HCT116 (cell line): ENCODE measurements around the gene GRIK4. TPM values are rescaled to one million over a fixed set of nuclear protein-coding genes. Genes with fewer than 3 reads are reported as not detected.

Experiments
- ATAC-seq: fragments of 200-7000 bp; cut with Tn5 transposase; 2 replicates; pipeline ENCODE4 v1.9.1; 2020; ENCODE audit warnings: mild to moderate bottlenecking, moderate library complexity
- BruUV-seq: library from RNA; stranded (reverse); fragments of 400-500 nt; replicated peaks from 2 replicates; lab custom pipeline; 2021; lab: Mats Ljungman, UMichigan
- CTCF ChIA-PET: fragments of 300-600 bp; sonication (Branson Sonifier 250); formaldehyde crosslinking; loops from one replicate; lab custom pipeline; 2021; ENCODE audit warnings: antibody characterized with exemption; lab: Charles Lee
- POLR2A ChIA-PET: fragments of 300-600, 350-600 bp; sonication (Branson Sonifier 250); formaldehyde crosslinking; loops from one replicate; lab custom pipeline; 2021; ENCODE audit warnings: antibody characterized with exemption; lab: Charles Lee
- RAD21 ChIA-PET, 2 experiments: fragments of 300-600 bp; sonication (Branson Sonifier 250); formaldehyde crosslinking; loops; one replicate each; lab custom pipeline; 2023; ENCODE audit warnings: low total read pairs in 2 of 2; ENCODE audit not compliant: uncharacterized antibody in 2 of 2, unreplicated experiment in 2 of 2, low non-redundant PET in 1 of 2; lab: Charles Lee
- DNase-seq: peaks from one replicate; pipeline ENCODE4 v3.0.0-alpha.2; 2010; ENCODE audit warnings: low read depth, low spot score
- H2AFZ ChIP-seq: fragments of 200-600 bp; shearing (Covaris generic), sonication (generic); 2 replicates; pipeline ENCODE4 v1.6.1; 2017; ENCODE audit warnings: low read depth, mixed run types, mixed read lengths, antibody characterized with exemption, low read length; ENCODE audit not compliant: poor library complexity, severe bottlenecking
- H3K27ac ChIP-seq: 2 replicates; pipeline ENCODE4 v1.5.1; 2012; ENCODE audit warnings: low read depth, low read length
- H3K27me3 ChIP-seq: fragments of 200-600 bp; sonication (generic); 2 replicates; pipeline ENCODE4 v1.6.1; 2016; ENCODE audit warnings: mixed run types, low read length, mixed read lengths; ENCODE audit not compliant: insufficient read depth
- H3K36me3 ChIP-seq, 2 experiments: fragments of 200-500 bp in 1 of 2; fragments of 200-600 bp in 1 of 2; sonication (Bioruptor generic) in 1 of 2; sonication (generic) in 1 of 2; 2 replicates each; pipeline versions ENCODE4 v1.5.1 to v1.6.1; 2014 to 2016; ENCODE audit warnings: low read length in 2 of 2, inconsistent platforms in 1 of 2, mixed read lengths in 1 of 2, mixed run types in 1 of 2; ENCODE audit not compliant: insufficient read depth in 2 of 2, control insufficient read depth in 1 of 2
- H3K4me1 ChIP-seq, 2 experiments: fragments of 200-600 bp in 1 of 2; sonication (generic) in 1 of 2; 2 replicates each; pipeline versions ENCODE4 v1.5.1 to v1.6.1; 2012 to 2017; ENCODE audit warnings: low read length in 2 of 2, inconsistent platforms in 1 of 2, mild to moderate bottlenecking in 1 of 2, mixed read lengths in 1 of 2, mixed run types in 1 of 2, moderate library complexity in 1 of 2; ENCODE audit not compliant: insufficient read depth in 2 of 2, control insufficient read depth in 1 of 2
- H3K4me2 ChIP-seq: fragments of 200-600 bp; sonication (generic); 2 replicates; pipeline ENCODE4 v1.6.1; 2017; ENCODE audit warnings: mixed run types, low read length, mixed read lengths
- H3K4me3 ChIP-seq, 2 experiments: fragments of 200-600 bp in 1 of 2; sonication (generic) in 1 of 2; replicated peaks in 1 of 2; 2 replicates each; pipeline ENCODE4 v1.5.1; 2011 to 2016; ENCODE audit warnings: low read length in 2 of 2, control low read depth in 1 of 2, low read depth in 1 of 2, mild to moderate bottlenecking in 1 of 2, mixed read lengths in 1 of 2, mixed run types in 1 of 2
- H3K79me2 ChIP-seq: fragments of 200-600 bp; sonication (generic); 2 replicates; pipeline ENCODE4 v1.6.1; 2017; ENCODE audit warnings: mild to moderate bottlenecking, mixed run types, low read length, moderate library complexity, mixed read lengths; ENCODE audit not compliant: insufficient read depth
- H3K9ac ChIP-seq: fragments of 200-600 bp; sonication (generic); 2 replicates; pipeline ENCODE4 v1.6.1; 2016; ENCODE audit warnings: low read length, mixed read lengths
- H3K9me2 ChIP-seq: fragments of 200-600 bp; sonication (generic), shearing (Covaris generic); 2 replicates; pipeline ENCODE4 v1.6.1; 2017; ENCODE audit warnings: mixed run types, mild to moderate bottlenecking, moderate library complexity; ENCODE audit not compliant: insufficient read depth
- H3K9me3 ChIP-seq, 2 experiments: fragments of 200-500 bp in 1 of 2; fragments of 200-600 bp in 1 of 2; sonication (Bioruptor generic) in 1 of 2; sonication (generic) in 1 of 2; 2 replicates each; pipeline ENCODE4 v1.6.1; 2014 to 2017; ENCODE audit warnings: low read length in 2 of 2, mixed read lengths in 2 of 2, inconsistent platforms in 1 of 2, low read depth in 1 of 2, mild to moderate bottlenecking in 1 of 2, mixed run types in 1 of 2, moderate library complexity in 1 of 2; ENCODE audit not compliant: control insufficient read depth in 1 of 2, insufficient read depth in 1 of 2
- H4K20me1 ChIP-seq: fragments of 200-600 bp; sonication (generic), shearing (Covaris generic); 2 replicates; pipeline ENCODE4 v1.6.1; 2017; ENCODE audit warnings: mixed run types, mild to moderate bottlenecking, moderate library complexity; ENCODE audit not compliant: insufficient read depth
- CTCF ChIP-seq, 3 experiments: fragments of 200-600 bp in 1 of 3; sonication (generic) in 1 of 3; IDR thresholded peaks in 2 of 3; conservative IDR thresholded peaks in 1 of 3; 2 replicates each; pipeline ENCODE4 v1.5.1; 2012 to 2017; ENCODE audit warnings: low read depth in 2 of 3, low read length in 2 of 3, antibody characterized with exemption in 1 of 3, borderline replicate concordance in 1 of 3, control low read depth in 1 of 3, mild to moderate bottlenecking in 1 of 3, mixed read lengths in 1 of 3, mixed run types in 1 of 3, moderate library complexity in 1 of 3; ENCODE audit not compliant: insufficient read depth in 1 of 3
- ELF1 ChIP-seq: IDR thresholded peaks from 2 replicates; pipeline ENCODE4 v1.6.1; 2012; ENCODE audit warnings: low read depth, borderline replicate concordance
- EZH2 ChIP-seq: fragments of 200-600 bp; sonication (generic); IDR thresholded peaks from 2 replicates; pipeline ENCODE4 v1.6.1; 2017; ENCODE audit warnings: antibody characterized with exemption, mixed run types
- EZH2phosphoT487 ChIP-seq: fragments of 200-600 bp; IDR thresholded peaks from 2 replicates; pipeline ENCODE4 v1.6.1; 2018; ENCODE audit warnings: antibody characterized with exemption, borderline replicate concordance
- JUND ChIP-seq: IDR thresholded peaks from 2 replicates; pipeline ENCODE4 v1.6.1; 2012
- MAX ChIP-seq: IDR thresholded peaks from 2 replicates; pipeline ENCODE4 v1.6.1; 2012
- POLR2AphosphoS5 ChIP-seq: IDR thresholded peaks from 2 replicates; pipeline ENCODE4 v1.6.1; 2011; ENCODE audit warnings: mild to moderate bottlenecking, low read depth, low read length, moderate library complexity
- RAD21 ChIP-seq: IDR thresholded peaks from 2 replicates; pipeline ENCODE4 v1.6.1; 2012; ENCODE audit warnings: low read depth, mild to moderate bottlenecking
- REST ChIP-seq: IDR thresholded peaks from 2 replicates; pipeline ENCODE4 v1.6.1; 2012; ENCODE audit warnings: low read depth
- SIN3A ChIP-seq: IDR thresholded peaks from 2 replicates; pipeline ENCODE4 v1.6.1; 2012; ENCODE audit warnings: low read depth
- SP1 ChIP-seq: IDR thresholded peaks from 2 replicates; pipeline ENCODE4 v1.6.1; 2012; ENCODE audit warnings: low read depth
- TCF7L2 ChIP-seq: IDR thresholded peaks from 2 replicates; pipeline ENCODE4 v1.7.0; 2011; ENCODE audit warnings: borderline replicate concordance, inconsistent platforms; ENCODE audit not compliant: insufficient read depth, insufficient read length; ENCODE audit errors: extremely low read depth
- YY1 ChIP-seq: IDR thresholded peaks from 2 replicates; pipeline ENCODE4 v1.6.1; 2011; ENCODE audit warnings: low read length, low read depth, moderate library complexity, mild to moderate bottlenecking; ENCODE audit not compliant: insufficient replicate concordance; ENCODE audit errors: extremely low read depth
- ZFX ChIP-seq: fragments of 450-650 bp; IDR thresholded peaks from 2 replicates; pipeline ENCODE4 v1.6.1; 2017
- ZNF274 ChIP-seq: fragments of 200-500 bp; sonication (Bioruptor generic); IDR thresholded peaks from 2 replicates; pipeline ENCODE4 v1.6.1; 2014; ENCODE audit warnings: mild to moderate bottlenecking, low read depth, low read length, inconsistent platforms
- intact Hi-C: fragments of 100-400 bp; cut with micrococcal nuclease; formaldehyde crosslinking; loops from 2 replicates; pipeline ENCODE4 v1.10.0; 2022
- total RNA-seq: library from RNA; stranded (reverse); gene quantifications from one replicate; pipeline ENCODE4 v1.2.1, GENCODE V29; 2021; ENCODE audit not compliant: unreplicated experiment

The GRIK4 gene
- total RNA-seq, 1 experiment from 2014 or later, result 0.52 TPM

GRCh38 chr11:120606211-120607010 is 94.9 kb downstream of the GRIK4 start:
- no peaks in the 10 kb centered on the region for H3K79me2 ChIP-seq
- H3K27me3 ChIP-seq, result no peaks in the 10 kb centered on the region
- ATAC-seq, result no peak
- no peaks in the 10 kb centered on the region for H3K9me2 ChIP-seq
- H3K9me3 ChIP-seq, result no peaks in the 10 kb centered on the region
- H3K4me2 ChIP-seq, result no peak overlapping the region
- no peak overlapping the region for H3K27ac ChIP-seq
- RAD21 ChIA-PET, result no interaction called here
- no TSS peak for BruUV-seq
- POLR2A ChIA-PET, result no interaction called here
- H3K4me1 ChIP-seq, result peaks cover 0 to 13% of the 10 kb centered on the region in 2 experiments; a peak in 1 of 4 replicates
- H3K36me3 ChIP-seq, result no peaks in the 10 kb centered on the region
- TF ChIP-seq JUND (no peak), POLR2AphosphoS5 (no peak), RAD21 (no peak), EZH2 (no peak), MAX (no peak), ZNF274 (no peak), SP1 (no peak), CTCF (IDR thresholded peaks at IDR 0.05 in 2 of 3, conservative IDR thresholded peaks at IDR 0.05 in 1 of 3; ENCODE audit: borderline replicate concordance in 1 of 3, insufficient read depth in 1 of 3, low read depth in 2 of 3, low read length in 2 of 3) (no peak), EZH2phosphoT487 (no peak), TCF7L2 (no peak), REST (no peak), SIN3A (no peak), ZFX (no peak), ELF1 (no peak), YY1 (no peak)
- no peak for DNase-seq
- no peak overlapping the region for H3K9ac ChIP-seq
- H2AFZ ChIP-seq, result no peak overlapping the region
- no peak overlapping the region for H3K4me3 ChIP-seq
- H4K20me1 ChIP-seq, result no peaks in the 10 kb centered on the region
- CTCF ChIA-PET, result no interaction called here
- intact Hi-C loops, result no loop called here
